Breast epithelium (tissue), 4 donors: ENCODE measurements around the gene ZNF407. TPM values are rescaled to one million over a fixed set of nuclear protein-coding genes. Genes with fewer than 3 reads are reported as not detected.

Source experiments
- DNase-seq, 2 donors: peaks; one replicate each; pipeline ENCODE4 v3.0.0-alpha.2; 2019; ENCODE audit warnings: low spot score in 2 of 2
- H3K27ac ChIP-seq, 2 donors: fragments of 200-600 bp; sonication (generic) in 1 of 2; one replicate each; pipeline ENCODE4 v1.5.1; 2016 to 2019; ENCODE audit warnings: mild to moderate bottlenecking in 1 of 2
- H3K27me3 ChIP-seq, 2 donors: fragments of 200-600 bp; sonication (generic) in 1 of 2; one replicate each; pipeline versions ENCODE4 v1.5.1 to v1.6.0; 2017 to 2019; ENCODE audit warnings: control low read depth in 1 of 2, mild to moderate bottlenecking in 1 of 2
- H3K36me3 ChIP-seq: fragments of 200-600 bp; one replicate; pipeline ENCODE4 v1.5.1; 2019
- H3K4me1 ChIP-seq, 2 donors: fragments of 200-600 bp; sonication (generic); one replicate each; pipeline ENCODE4 v1.5.1; 2016 to 2019; ENCODE audit warnings: control low read depth in 1 of 2
- H3K4me3 ChIP-seq, 3 donors: fragments of 200-600 bp; sonication (generic); 1 replicate in 2 of 3; 2 replicates in 1 of 3; pipeline ENCODE4 v1.5.1; 2016 to 2019; ENCODE audit warnings: mild to moderate bottlenecking in 3 of 3, moderate library complexity in 2 of 3
- H3K9me3 ChIP-seq, 2 donors: fragments of 200-600 bp; sonication (generic) in 1 of 2; one replicate each; pipeline ENCODE4 v1.5.1; 2016 to 2019; ENCODE audit warnings: control low read depth in 1 of 2
- POLR2A ChIP-seq: fragments of 450-650 bp; IDR thresholded peaks from one replicate; pipeline ENCODE4 v1.6.1; 2016; ENCODE audit warnings: antibody characterized with exemption, mild to moderate bottlenecking, moderate library complexity
- POLR2AphosphoS5 ChIP-seq, 3 donors: sonication (generic); formaldehyde crosslinking; IDR thresholded peaks; one replicate each; pipeline ENCODE4 v1.6.1; 2017; ENCODE audit warnings: antibody characterized with exemption in 3 of 3
- intact Hi-C: fragments of 100-400 bp; cut with DNase I; formaldehyde crosslinking; loops from one replicate; pipeline ENCODE4 v1.15.1; 2023; ENCODE audit warnings: low total_unique reads
- total RNA-seq, 3 donors: library from RNA; depleted of rRNA; stranded (reverse); fragments of >200 nt; gene quantifications; one replicate each; pipeline ENCODE4 v1.1.0, GENCODE V29; 2016
- TF ChIP-seq, protein P1 (sequence below), 3 donors: fragments of 450-650 bp; IDR thresholded peaks; one replicate each; pipeline ENCODE4 v1.5.1; 2016 to 2017; ENCODE audit warnings: antibody characterized with exemption in 3 of 3, mild to moderate bottlenecking in 3 of 3, moderate library complexity in 3 of 3

ZNF407 gene
- total RNA-seq, 3 donors from 2014 or later: 14.9 to 30.1 (median 22.3) TPM

DNA sequence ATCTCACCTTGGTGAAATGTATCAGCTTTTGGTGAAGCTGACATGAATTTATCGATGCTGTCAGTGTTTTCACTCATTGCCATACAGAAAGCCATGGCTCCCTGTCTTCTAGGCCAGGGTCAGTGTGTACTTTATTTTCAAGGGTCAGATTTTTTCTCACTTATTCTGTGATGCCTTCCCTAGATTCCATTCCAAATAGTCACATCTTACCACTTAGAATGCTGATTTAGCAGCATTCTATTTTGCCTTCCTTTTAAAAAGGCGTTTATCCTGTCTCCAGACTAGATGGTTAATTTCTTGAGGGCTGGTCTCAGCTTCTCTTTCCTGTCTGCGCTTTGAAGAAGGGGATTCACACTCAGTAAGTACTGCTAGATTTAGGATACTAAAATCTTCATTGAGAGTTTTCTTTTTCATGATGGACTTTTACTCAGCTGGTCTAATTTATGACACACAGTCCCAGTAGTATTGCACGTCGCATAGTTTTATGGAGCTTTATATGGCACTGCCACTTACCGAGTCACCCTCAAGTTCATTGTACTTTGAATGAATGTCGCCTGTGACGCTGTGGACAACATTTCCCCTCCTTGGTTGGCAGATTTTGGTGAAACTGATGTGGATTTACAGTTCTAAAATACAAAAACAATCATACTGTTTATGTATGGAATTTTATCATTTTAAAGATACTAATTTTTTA is 194.0 kb downstream of the ZNF407 start:
- Histone ChIP-seq H3K4me1 (no peaks in the 10 kb centered on the region), H3K27ac (no peak overlapping the region), H3K4me3 (no peak overlapping the region), H3K36me3 (no peaks in the 10 kb centered on the region), H3K9me3 (no peaks in the 10 kb centered on the region), H3K27me3 (no peaks in the 10 kb centered on the region)
- intact Hi-C loops: no loop called here
- DNase-seq: no peak
- TF ChIP-seq, protein P1, sequence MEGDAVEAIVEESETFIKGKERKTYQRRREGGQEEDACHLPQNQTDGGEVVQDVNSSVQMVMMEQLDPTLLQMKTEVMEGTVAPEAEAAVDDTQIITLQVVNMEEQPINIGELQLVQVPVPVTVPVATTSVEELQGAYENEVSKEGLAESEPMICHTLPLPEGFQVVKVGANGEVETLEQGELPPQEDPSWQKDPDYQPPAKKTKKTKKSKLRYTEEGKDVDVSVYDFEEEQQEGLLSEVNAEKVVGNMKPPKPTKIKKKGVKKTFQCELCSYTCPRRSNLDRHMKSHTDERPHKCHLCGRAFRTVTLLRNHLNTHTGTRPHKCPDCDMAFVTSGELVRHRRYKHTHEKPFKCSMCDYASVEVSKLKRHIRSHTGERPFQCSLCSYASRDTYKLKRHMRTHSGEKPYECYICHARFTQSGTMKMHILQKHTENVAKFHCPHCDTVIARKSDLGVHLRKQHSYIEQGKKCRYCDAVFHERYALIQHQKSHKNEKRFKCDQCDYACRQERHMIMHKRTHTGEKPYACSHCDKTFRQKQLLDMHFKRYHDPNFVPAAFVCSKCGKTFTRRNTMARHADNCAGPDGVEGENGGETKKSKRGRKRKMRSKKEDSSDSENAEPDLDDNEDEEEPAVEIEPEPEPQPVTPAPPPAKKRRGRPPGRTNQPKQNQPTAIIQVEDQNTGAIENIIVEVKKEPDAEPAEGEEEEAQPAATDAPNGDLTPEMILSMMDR (IDR thresholded peaks at IDR 0.05): no peak
- no peak for TF ChIP-seq POLR2A
- no peak for TF ChIP-seq POLR2AphosphoS5 (IDR thresholded peaks at IDR 0.05)

DNA sequence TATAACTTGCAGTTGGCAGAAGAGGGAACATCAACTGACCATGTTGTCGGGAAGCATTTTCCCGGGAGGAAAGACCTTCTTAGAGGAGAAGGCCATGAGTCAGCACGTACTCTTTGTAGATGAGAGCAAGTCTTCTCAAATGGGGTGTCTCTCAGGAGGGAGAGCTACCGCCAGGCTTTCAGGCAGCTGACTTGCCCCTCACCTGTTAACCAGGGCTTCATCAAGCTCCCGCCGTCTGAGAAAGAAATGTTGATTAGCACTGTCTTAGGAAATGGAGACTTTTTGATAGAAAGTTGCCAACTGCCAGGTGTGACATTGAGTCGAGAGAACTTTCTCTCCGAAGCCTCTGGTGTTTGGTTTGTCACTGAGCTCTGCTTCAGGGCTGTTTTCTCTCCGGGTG is 196.1 kb downstream of the ZNF407 start:
- Histone ChIP-seq H3K27ac (no peak overlapping the region), H3K4me1 (no peaks in the 10 kb centered on the region), H3K27me3 (no peaks in the 10 kb centered on the region), H3K4me3 (no peak overlapping the region), H3K9me3 (no peaks in the 10 kb centered on the region), H3K36me3 (no peaks in the 10 kb centered on the region)
- intact Hi-C loops: no loop called here
- no peak for DNase-seq
- TF ChIP-seq POLR2A (no peak), POLR2AphosphoS5 (IDR thresholded peaks at IDR 0.05) (no peak)
- TF ChIP-seq, protein P1 (IDR thresholded peaks at IDR 0.05): no peak

DNA sequence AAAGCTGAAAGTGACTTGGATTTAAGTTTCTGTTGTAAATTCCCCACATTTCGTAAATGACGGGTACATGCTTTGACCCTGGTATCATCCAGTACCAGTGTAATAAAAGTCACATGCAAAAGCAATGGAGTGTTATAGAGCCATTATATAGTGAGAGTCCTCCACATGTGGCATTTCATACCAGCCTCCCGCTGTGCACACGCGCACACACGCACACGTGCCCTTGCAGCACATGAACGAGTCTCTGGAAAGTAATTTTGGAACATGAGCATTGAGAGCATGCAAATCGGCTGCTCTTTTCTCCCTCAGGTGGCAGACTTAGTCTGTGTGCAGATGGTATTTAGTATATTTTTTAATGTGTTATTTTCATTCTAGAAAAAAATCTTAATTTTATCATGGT is 198.1 kb downstream of the ZNF407 start:
- TF ChIP-seq POLR2AphosphoS5 (IDR thresholded peaks at IDR 0.05) (no peak), POLR2A (no peak)
- TF ChIP-seq, protein P1 (IDR thresholded peaks at IDR 0.05): no peak
- H3K27ac ChIP-seq: no peak overlapping the region
- H3K4me3 ChIP-seq: no peak overlapping the region
- H3K9me3 ChIP-seq: no peaks in the 10 kb centered on the region
- DNase-seq: no peak
- intact Hi-C loops: no loop called here
- H3K36me3 ChIP-seq: no peaks in the 10 kb centered on the region
- no peaks in the 10 kb centered on the region for H3K27me3 ChIP-seq
- H3K4me1 ChIP-seq: no peaks in the 10 kb centered on the region

DNA sequence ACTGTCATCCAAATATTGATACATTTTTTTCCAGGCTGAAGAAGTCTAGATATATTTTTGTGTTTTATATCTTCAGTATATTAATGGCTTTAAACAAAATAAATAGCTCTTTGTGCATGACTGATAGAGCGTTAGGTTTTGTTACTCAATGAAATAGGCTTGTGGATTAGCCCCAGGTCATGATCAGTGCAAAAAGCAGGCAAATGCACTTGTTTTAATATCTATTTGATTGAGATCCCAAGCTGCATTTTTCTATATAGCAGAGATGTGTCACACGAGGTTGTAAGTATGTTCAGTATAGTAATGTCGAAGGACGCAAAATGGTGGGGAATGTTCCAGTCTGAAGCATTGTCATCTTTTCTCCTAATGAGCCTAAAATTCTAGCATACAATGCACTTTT is 198.5 kb downstream of the ZNF407 start:
- no peak for TF ChIP-seq POLR2A
- Histone ChIP-seq H3K27me3 (no peaks in the 10 kb centered on the region), H3K9me3 (no peaks in the 10 kb centered on the region), H3K27ac (no peak overlapping the region), H3K4me1 (no peaks in the 10 kb centered on the region), H3K36me3 (no peaks in the 10 kb centered on the region), H3K4me3 (no peak overlapping the region)
- intact Hi-C loops: no loop called here
- DNase-seq: no peak

DNA sequence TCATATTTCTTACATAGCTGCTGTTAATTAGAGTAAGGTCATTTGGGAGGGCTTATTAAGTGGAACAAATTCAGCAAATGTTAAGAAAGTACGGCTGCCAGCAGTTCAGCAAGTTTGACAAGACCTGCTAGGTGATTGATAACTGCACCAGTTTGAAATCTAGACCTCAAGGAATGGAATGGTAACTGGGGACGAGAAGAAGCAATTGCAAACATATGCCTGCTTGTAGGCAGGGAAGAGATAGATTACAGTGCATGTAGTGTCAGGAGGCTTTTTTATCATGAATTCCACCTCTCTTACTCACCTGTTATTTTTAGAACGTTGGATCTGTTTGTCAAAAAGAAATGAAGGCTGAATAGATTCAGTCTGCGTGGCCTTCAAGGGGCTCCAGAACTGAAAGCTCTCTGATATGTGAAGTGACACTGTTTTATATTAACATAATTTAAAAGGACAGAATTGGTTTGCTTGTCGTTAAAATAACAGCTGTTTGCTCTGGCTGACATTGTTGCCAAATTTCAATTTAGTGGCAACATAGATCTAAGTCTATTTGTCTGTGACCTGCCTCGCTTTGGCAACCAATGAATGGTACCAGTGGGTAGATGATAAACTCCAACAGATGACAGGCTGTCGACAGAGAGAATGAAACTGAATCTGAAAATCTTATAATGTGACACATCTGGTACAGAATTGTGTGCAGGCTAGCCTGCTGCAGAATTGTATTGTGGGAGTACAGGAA is 199.3 kb downstream of the ZNF407 start:
- intact Hi-C loops: no loop called here
- Histone ChIP-seq H3K9me3 (no peaks in the 10 kb centered on the region), H3K36me3 (no peaks in the 10 kb centered on the region), H3K27me3 (no peaks in the 10 kb centered on the region), H3K4me3 (no peak overlapping the region), H3K27ac (no peak overlapping the region), H3K4me1 (no peaks in the 10 kb centered on the region)
- TF ChIP-seq, protein P1 (IDR thresholded peaks at IDR 0.05): no peak
- no peak for TF ChIP-seq POLR2AphosphoS5 (IDR thresholded peaks at IDR 0.05)
- no peak for TF ChIP-seq POLR2A
- DNase-seq: no peak
